SK-N-DZ (cell line): ENCODE data around the gene TRPM3.

Source experiments
- DNase-seq: peaks from one replicate; pipeline ENCODE4 v3.0.0-alpha.2; 2015; ENCODE audit warnings: low spot score

Gene TRPM3

GRCh38 chr9:70529833-70530232 is 591.6 kb downstream of the TRPM3 start:
- no peak for DNase-seq

GRCh38 chr9:70529377-70529776 is 592.0 kb downstream of the TRPM3 start:
- DNase-seq, result no peak

- DNase-seq, result no peak
Measured at GRCh38 chr9:70526902-70527301, 594.5 kb downstream of the TRPM3 start.

GRCh38 chr9:70525519-70525918 is 595.9 kb downstream of the TRPM3 start:
- DNase-seq, result no peak

- DNase-seq, result no peak
Measured at GRCh38 chr9:70519912-70520724, 601.3 kb downstream of the TRPM3 start.

GRCh38 chr9:70517926-70518610 is 603.4 kb downstream of the TRPM3 start:
- DNase-seq, result no peak

GRCh38 chr9:70514273-70514672 is 607.1 kb downstream of the TRPM3 start:
- no peak for DNase-seq

- no peak for DNase-seq
Measured at GRCh38 chr9:70511858-70512257, 609.6 kb downstream of the TRPM3 start.

- no peak for DNase-seq
Measured at GRCh38 chr9:70510157-70510770, 611.2 kb downstream of the TRPM3 start.

- no peak for DNase-seq
Measured at GRCh38 chr9:70506159-70506558, 615.3 kb downstream of the TRPM3 start.

- DNase-seq, result no peak
Measured at GRCh38 chr9:70504834-70505233, 616.6 kb downstream of the TRPM3 start.

- DNase-seq, result no peak
Measured at GRCh38 chr9:70502690-70503089, 618.7 kb downstream of the TRPM3 start.

- DNase-seq, result no peak
Measured at GRCh38 chr9:70500793-70501192, 620.6 kb downstream of the TRPM3 start.

GRCh38 chr9:70499621-70500020 is 621.8 kb downstream of the TRPM3 start:
- no peak for DNase-seq

- DNase-seq, result no peak
Measured at GRCh38 chr9:70498866-70499265, 622.6 kb downstream of the TRPM3 start.

GRCh38 chr9:70496244-70496643 is 625.2 kb downstream of the TRPM3 start:
- DNase-seq, result no peak

GRCh38 chr9:70495514-70495913 is 625.9 kb downstream of the TRPM3 start:
- DNase-seq, result no peak

GRCh38 chr9:70494221-70494620 is 627.2 kb downstream of the TRPM3 start:
- DNase-seq, result no peak

GRCh38 chr9:70493029-70493428 is 628.4 kb downstream of the TRPM3 start:
- no peak for DNase-seq

GRCh38 chr9:70492319-70492777 is 629.1 kb downstream of the TRPM3 start:
- no peak for DNase-seq

- DNase-seq, result no peak
Measured at GRCh38 chr9:70491426-70492318, 629.7 kb downstream of the TRPM3 start.

- no peak for DNase-seq
Measured at GRCh38 chr9:70490478-70490877, 630.9 kb downstream of the TRPM3 start.
